ENCODE results near the gene JAM2. TPM values are rescaled to one million over a fixed set of nuclear protein-coding genes. Genes with fewer than 3 reads are reported as not detected.

Gene JAM2
- total and polyA plus RNA-seq, 10 of the 15 experiments (the other 5 are each of a cell fraction or from before 2014, with no cell fraction given): 2.1 to 30.4 (median 8.6) TPM

- TF ChIP-seq RELB (IDR thresholded peaks at IDR 0.05; ENCODE audit: low read depth): peak; percentile 24
- TF ChIP-seq IKZF1 (conservative IDR thresholded peaks at IDR 0.05): peak; percentile 36
- 0 out of 4 replicates have a peak, but pooled peaks of 1 of the 2 experiments have one; percentile 12 for TF ChIP-seq BHLHE40 (IDR thresholded peaks at IDR 0.05; ENCODE audit: borderline replicate concordance in 1 of 2, low read depth in 2 of 2, low read length in 1 of 2)
- peak; percentile 4 for TF ChIP-seq MEF2B (IDR thresholded peaks at IDR 0.05; ENCODE audit: partially characterized antibody, poor library complexity, severe bottlenecking)
- peak; percentile 30; the same call in 1 of the 2 replicates for TF ChIP-seq CREM (IDR thresholded peaks at IDR 0.05; ENCODE audit: low read depth)
- peak; percentile 18; the same call in 1 of the 2 replicates for TF ChIP-seq TAF1 (IDR thresholded peaks at IDR 0.05; ENCODE audit: borderline replicate concordance, low read depth, low read length)
- TF ChIP-seq RB1 (IDR thresholded peaks at IDR 0.05; ENCODE audit: borderline replicate concordance): 0 out of 2 replicates have a peak, but pooled peaks have one; percentile 58
- peak; percentile 77 for TF ChIP-seq POLR2A (IDR thresholded peaks at IDR 0.05; ENCODE audit: low read depth, low read length)
These were observed 618 bp downstream of the JAM2 start (continued) for GRCh38 chr21:25639551-25640201.

- H3K4me3 ChIP-seq: peak overlapping the region; percentile 77
- H4K20me1 ChIP-seq (ENCODE audit: control insufficient read depth, insufficient read depth): no peaks in the 10 kb centered on the region
- ChIA-PET SMC1A (ENCODE audit: uncharacterized antibody, unreplicated experiment) (interaction anchor here (0.6 to 1.1 kb wide), 2 partner anchors 32 to 223 kb away, joined by 3 read pairs; no protein-coding TSS in a partner anchor), RAD21 (ENCODE audit: unreplicated experiment) (interaction anchor here (1.0 kb wide), 1 partner anchor 32 kb away, joined by 3 read pairs; no protein-coding TSS in a partner anchor), POLR2A (no interaction called here), CTCF (interaction anchor here (0.9 kb wide), 1 partner anchor 13 kb away, joined by 5 read pairs; no protein-coding TSS in a partner anchor)
- in situ Hi-C loops (cut with MboI): no loop called here
- H3K27ac ChIP-seq (ENCODE audit: control insufficient read depth, insufficient read depth): peak overlapping the region; percentile 46; the same call in 1 of the 2 replicates
- DNase-seq (ENCODE audit: low read depth, low spot score) (no peak), FAIRE-seq (no peak), ATAC-seq (peak; percentile 46)
- peak overlapping the region; percentile 74 for H2AFZ ChIP-seq (ENCODE audit: control insufficient read depth, low read depth, low read length)
- no peaks in the 10 kb centered on the region; a peak in 1 of 4 replicates for H3K27me3 ChIP-seq (replicated peaks in 1 of 2; ENCODE audit: control insufficient read depth in 2 of 2, insufficient read depth in 2 of 2, low read length in 1 of 2)
- intact Hi-C loops (cut with micrococcal nuclease; ENCODE audit: unreplicated experiment): no loop called here
- H3K79me2 ChIP-seq (ENCODE audit: control insufficient read depth, insufficient read depth, low read length): no peaks in the 10 kb centered on the region; the same call in 1 of the 2 replicates
- H3K4me2 ChIP-seq (ENCODE audit: control insufficient read depth, insufficient read depth): peak overlapping the region; percentile 83
- no peaks in the 10 kb centered on the region; the same call in 2 of the 3 replicates for H3K9me3 ChIP-seq (replicated peaks; ENCODE audit: control insufficient read depth, insufficient read depth, low read length)
- H3K4me1 ChIP-seq (ENCODE audit: control insufficient read depth, insufficient read depth, low read length): peaks cover 13% of the 10 kb centered on the region; the same call in 1 of the 2 replicates
- no TSS peak for BruUV-seq (replicated peaks)
- WGBS (ENCODE audit: insufficient coverage, insufficient replicate concordance, low lambda C conversion rate, missing lambda C conversion rate): 17% methylated on average over 27 of the region's 27 CpGs
- peak overlapping the region; percentile 69 for H3K9ac ChIP-seq (ENCODE audit: control insufficient read depth, insufficient read depth, low read length)
- H3K36me3 ChIP-seq (ENCODE audit: control insufficient read depth in 2 of 2, insufficient read depth in 2 of 2, low read length in 1 of 2): no peaks in the 10 kb centered on the region
- no peak for TF ChIP-seq CHD1 (IDR thresholded peaks at IDR 0.05; ENCODE audit: low read depth, low read length)
- no peak for TF ChIP-seq SMARCA5 (IDR thresholded peaks at IDR 0.05)
- TF ChIP-seq ZNF207 (IDR thresholded peaks at IDR 0.05; ENCODE audit: borderline replicate concordance): no peak
- no peak for TF ChIP-seq USF1 (IDR thresholded peaks at IDR 0.05; ENCODE audit: borderline replicate concordance, extremely low read length, insufficient read depth, low read depth, low read length)
- TF ChIP-seq TCF7 (IDR thresholded peaks at IDR 0.05; ENCODE audit: borderline replicate concordance): no peak
- no peak for TF ChIP-seq EGR1 (IDR thresholded peaks at IDR 0.05; ENCODE audit: borderline replicate concordance in 1 of 2, low read depth in 2 of 2, low read length in 2 of 2)
- no peak for TF ChIP-seq FOXM1 (IDR thresholded peaks at IDR 0.05; ENCODE audit: low read depth, low read length)
- no peak for TF ChIP-seq MYB (IDR thresholded peaks at IDR 0.05; ENCODE audit: borderline replicate concordance, low read depth, low read length)
- TF ChIP-seq SP1 (IDR thresholded peaks at IDR 0.05; ENCODE audit: low read depth, low read length): no peak
- TF ChIP-seq CREM (IDR thresholded peaks at IDR 0.05; ENCODE audit: low read depth): 0 out of 2 replicates have a peak, but pooled peaks have one; percentile 2
- peak; percentile 32 for TF ChIP-seq MEF2B (IDR thresholded peaks at IDR 0.05; ENCODE audit: partially characterized antibody, poor library complexity, severe bottlenecking)
These were observed 1.3 kb downstream of the JAM2 start for GRCh38 chr21:25640202-25640942.
